H7 (cell line): ENCODE data around the gene MITD1. TPM values are rescaled to one million over a fixed set of nuclear protein-coding genes. Genes with fewer than 3 reads are reported as not detected.
"Not testable (repeated sequence)": the region's sequence is repeated elsewhere in the genome, so short reads cannot be mapped to it uniquely, and the experiment has no call there.

Source experiments
- DNase-seq: peaks from one replicate; pipeline ENCODE4 v3.0.0; 2012
- H3K27me3 ChIP-seq: 2 replicates; pipeline ENCODE4 v1.6.0; 2011; ENCODE audit warnings: mild to moderate bottlenecking, low read length; ENCODE audit not compliant: control insufficient read depth, insufficient read depth
- H3K36me3 ChIP-seq: replicated peaks from 2 replicates; pipeline ENCODE4 v1.5.1; 2011; ENCODE audit warnings: low read length; ENCODE audit not compliant: control insufficient read depth, insufficient read depth
- H3K4me3 ChIP-seq: 2 replicates; pipeline ENCODE4 v1.5.1; 2011; ENCODE audit warnings: low read depth, mild to moderate bottlenecking, control low read depth, low read length, moderate library complexity; ENCODE audit not compliant: insufficient read depth
- total RNA-seq: library from RNA; depleted of rRNA; stranded (reverse); fragments of >200 nt; shearing (Covaris generic); gene quantifications from 2 replicates; pipeline ENCODE4 v1.2.3, GENCODE V29; 2014; rRNA removed

The MITD1 gene
- total RNA-seq: 26.5 and 39.5 TPM in 2 replicates

GRCh38 chr2:99180755-99181623 is at the start of gene MITD1, which contains the start of gene MRPL30:
Gene MITD1 (minus strand): TSS chr2:99181058. CDS start chr2:99180981, 77 bp downstream.
Gene MRPL30 (plus strand): TSS chr2:99181184. CDS start chr2:99186204, 5,020 bp downstream.
- no peaks in the 10 kb centered on the region for H3K36me3 ChIP-seq
- H3K27me3 ChIP-seq: no peaks in the 10 kb centered on the region
- peak; percentile 73 for DNase-seq
- peak within 1 kb of the TSS; percentile 88 for H3K4me3 ChIP-seq

- Histone ChIP-seq H3K27me3 (no peaks in the 10 kb centered on the region), H3K36me3 (no peaks in the 10 kb centered on the region), H3K4me3 (no peak overlapping the region)
- no peak for DNase-seq
Observed at GRCh38 chr2:99217929-99218501, 37.2 kb upstream of the MITD1 start.

GRCh38 chr2:99216096-99216495 is 35.2 kb upstream of the MITD1 start:
- no peaks in the 10 kb centered on the region for H3K27me3 ChIP-seq
- H3K4me3 ChIP-seq: no peak overlapping the region
- H3K36me3 ChIP-seq: no peaks in the 10 kb centered on the region
- no peak for DNase-seq

GRCh38 chr2:99205491-99205890 is 24.6 kb upstream of the MITD1 start:
- Histone ChIP-seq H3K27me3 (no peaks in the 10 kb centered on the region), H3K36me3 (no peaks in the 10 kb centered on the region), H3K4me3 (no peak overlapping the region)
- DNase-seq: no peak

GRCh38 chr2:99201959-99202678 is 21.3 kb upstream of the MITD1 start:
- DNase-seq: no peak
- H3K4me3 ChIP-seq: no peak overlapping the region
- no peaks in the 10 kb centered on the region for H3K27me3 ChIP-seq
- H3K36me3 ChIP-seq: no peaks in the 10 kb centered on the region

- DNase-seq: no peak
- no peak overlapping the region for H3K4me3 ChIP-seq
- peaks cover 5% of the 10 kb centered on the region for H3K36me3 ChIP-seq
- no peaks in the 10 kb centered on the region for H3K27me3 ChIP-seq
Observed at GRCh38 chr2:99200076-99200800, 19.4 kb upstream of the MITD1 start.

- no peak overlapping the region for H3K4me3 ChIP-seq
- no peak for DNase-seq
- no peaks in the 10 kb centered on the region for H3K27me3 ChIP-seq
- peaks cover 6% of the 10 kb centered on the region for H3K36me3 ChIP-seq
Observed at GRCh38 chr2:99198103-99198841, 17.4 kb upstream of the MITD1 start.

GRCh38 chr2:99192364-99192763 is 11.5 kb upstream of the MITD1 start:
- not testable (repeated sequence) for H3K4me3 ChIP-seq, H3K27me3 ChIP-seq, H3K36me3 ChIP-seq, DNase-seq

GRCh38 chr2:99190548-99190947 is 9.7 kb upstream of the MITD1 start:
- Histone ChIP-seq H3K36me3 (peaks cover 4% of the 10 kb centered on the region), H3K4me3 (no peak overlapping the region), H3K27me3 (no peaks in the 10 kb centered on the region)
- DNase-seq: no peak

- Histone ChIP-seq H3K27me3 (no peaks in the 10 kb centered on the region), H3K4me3 (no peak overlapping the region), H3K36me3 (peaks cover 3% of the 10 kb centered on the region)
- no peak for DNase-seq
Observed at GRCh38 chr2:99188357-99188756, 7.5 kb upstream of the MITD1 start.

GRCh38 chr2:99187011-99187410 is 6.2 kb upstream of the MITD1 start:
- H3K27me3 ChIP-seq: no peaks in the 10 kb centered on the region
- H3K4me3 ChIP-seq: no peak overlapping the region
- peaks cover 3% of the 10 kb centered on the region for H3K36me3 ChIP-seq
- DNase-seq: no peak

- H3K27me3 ChIP-seq: no peaks in the 10 kb centered on the region
- H3K4me3 ChIP-seq: no peak overlapping the region
- peaks cover 3% of the 10 kb centered on the region for H3K36me3 ChIP-seq
- no peak for DNase-seq
Observed at GRCh38 chr2:99184811-99185210, 4.0 kb upstream of the MITD1 start.

- no peak overlapping the region for H3K4me3 ChIP-seq
- no peaks in the 10 kb centered on the region for H3K27me3 ChIP-seq
- DNase-seq: peak; percentile 18
- H3K36me3 ChIP-seq: peaks cover 1% of the 10 kb centered on the region
Observed at GRCh38 chr2:99183025-99183424, 2.2 kb upstream of the MITD1 start.

GRCh38 chr2:99181624-99182000 is 754 bp upstream of the MITD1 start:
- H3K36me3 ChIP-seq: no peaks in the 10 kb centered on the region
- DNase-seq: peak; percentile 17
- H3K27me3 ChIP-seq: no peaks in the 10 kb centered on the region
- peak overlapping the region; percentile 88 for H3K4me3 ChIP-seq
